Panc1 (cell line): Measurements from ENCODE around the gene PDE4C. TPM values are rescaled to one million over a fixed set of nuclear protein-coding genes. Genes with fewer than 3 reads are reported as not detected.

Source experiments
- ATAC-seq: fragments of 200-7000 bp; cut with Tn5 transposase; 2 replicates; pipeline ENCODE4 v1.9.1; 2020; ENCODE audit warnings: mild to moderate bottlenecking, moderate library complexity
- Bru-seq: library from RNA; stranded (reverse); fragments of 400-500 nt; gene quantifications from one replicate; lab custom pipeline; 2021; lab: Mats Ljungman, UMichigan
- BruChase-seq, 2 experiments: library from RNA; stranded (reverse); fragments of 400-500 nt; gene quantifications; one replicate each; lab custom pipeline; 2021; lab: Mats Ljungman, UMichigan
- BruUV-seq: library from RNA; stranded (reverse); fragments of 400-500 nt; replicated peaks from 2 replicates; lab custom pipeline; 2021; lab: Mats Ljungman, UMichigan
- CTCF ChIA-PET: fragments of 300-600 bp; sonication (Branson Sonifier 250); formaldehyde crosslinking; loops from one replicate; lab custom pipeline; 2022; ENCODE audit warnings: antibody characterized with exemption; lab: Charles Lee
- POLR2A ChIA-PET: fragments of 300-600 bp; sonication (Branson Sonifier 250); formaldehyde crosslinking; loops from one replicate; lab custom pipeline; 2022; ENCODE audit warnings: antibody characterized with exemption; lab: Charles Lee
- DNase-seq: peaks from one replicate; pipeline ENCODE4 v3.0.0-alpha.2; 2010; ENCODE audit warnings: low read depth, low spot score
- H3K27ac ChIP-seq: 2 replicates; pipeline ENCODE4 v1.5.1; 2011; ENCODE audit warnings: mild to moderate bottlenecking, low read length, inconsistent platforms
- H3K27me3 ChIP-seq: fragments of 200-500 bp; sonication (Bioruptor generic); 2 replicates; pipeline ENCODE4 v1.6.0; 2014; ENCODE audit warnings: low read length, inconsistent platforms; ENCODE audit not compliant: control insufficient read depth, insufficient read depth
- H3K36me3 ChIP-seq: fragments of 200-500 bp; sonication (Bioruptor generic); 2 replicates; pipeline ENCODE4 v1.5.1; 2014; ENCODE audit warnings: inconsistent platforms, mild to moderate bottlenecking, low read length, moderate library complexity; ENCODE audit not compliant: control insufficient read depth, insufficient read depth
- H3K4me1 ChIP-seq: 2 replicates; pipeline ENCODE4 v1.5.1; 2011; ENCODE audit warnings: inconsistent platforms, mild to moderate bottlenecking, low read length, moderate library complexity; ENCODE audit not compliant: control insufficient read depth, insufficient read depth
- H3K4me3 ChIP-seq, 2 experiments: 2 replicates each; pipeline ENCODE4 v1.5.1; 2011 to 2012; ENCODE audit warnings: low read depth in 2 of 2, low read length in 2 of 2, mild to moderate bottlenecking in 2 of 2, inconsistent platforms in 1 of 2, moderate library complexity in 1 of 2
- H3K9me3 ChIP-seq: fragments of 200-500 bp; sonication (Bioruptor generic); 2 replicates; pipeline ENCODE4 v1.5.1; 2014; ENCODE audit warnings: low read depth, mild to moderate bottlenecking, inconsistent platforms, low read length, moderate library complexity; ENCODE audit not compliant: control insufficient read depth, insufficient read depth
- CTCF ChIP-seq: fragments of 450-650 bp; IDR thresholded peaks from 2 replicates; pipeline ENCODE4 v1.5.1; 2017; ENCODE audit warnings: mild to moderate bottlenecking
- POLR2AphosphoS5 ChIP-seq: IDR thresholded peaks from 2 replicates; pipeline ENCODE4 v1.6.1; 2012; ENCODE audit warnings: mild to moderate bottlenecking, low read depth, low read length, moderate library complexity
- REST ChIP-seq, 2 experiments: IDR thresholded peaks; 2 replicates each; pipeline ENCODE4 v1.6.1; 2011 to 2012; ENCODE audit warnings: low read depth in 2 of 2, control low read depth in 1 of 2, low read length in 1 of 2, mild to moderate bottlenecking in 1 of 2, moderate library complexity in 1 of 2; ENCODE audit not compliant: insufficient read depth in 1 of 2
- SIN3A ChIP-seq: IDR thresholded peaks from 2 replicates; pipeline ENCODE4 v1.6.1; 2012; ENCODE audit warnings: low read depth, mild to moderate bottlenecking, low read length, moderate library complexity, borderline replicate concordance; ENCODE audit not compliant: insufficient read depth
- TCF7L2 ChIP-seq: IDR thresholded peaks from 2 replicates; pipeline ENCODE4 v1.6.1; 2011; ENCODE audit warnings: mild to moderate bottlenecking, low read depth, low read length, inconsistent platforms
- in situ Hi-C: cut with HindIII; loops from 2 replicates; pipeline ENCODE4 v1.10.0; 2016; ENCODE audit warnings: low sequenced_read_pairs, low pct_unique_long_range_greater_than_20kb
- intact Hi-C: fragments of 100-400 bp; cut with micrococcal nuclease; formaldehyde crosslinking; loops from one replicate; pipeline ENCODE4 v1.10.0; 2022; ENCODE audit not compliant: unreplicated experiment
- long read RNA-seq: library from polyadenylated mRNA; unstranded; transcript quantifications from one replicate; pipeline ENCODE4 v2.0.0, GENCODE V29; 2021; ENCODE audit not compliant: unreplicated experiment
- polyA plus RNA-seq: library from polyadenylated mRNA; unstranded; fragments of >200 nt; gene quantifications from one replicate; pipeline ENCODE4 v1.2.1, GENCODE V29; 2012; ENCODE audit warnings: missing spikeins; ENCODE audit not compliant: insufficient read length
- total RNA-seq: library from RNA; stranded (reverse); gene quantifications from one replicate; pipeline ENCODE4 v1.2.1, GENCODE V29; 2021; ENCODE audit not compliant: unreplicated experiment

Gene PDE4C
- 0.98 TPM for total RNA-seq
- 1.6 TPM for polyA plus RNA-seq
- percentile 42 among the genes with signal in this experiment for Bru-seq, nascent RNA
- percentile 30 among the genes with signal in this experiment for BruChase-seq, experiment 1, labeled RNA remaining after a 2-hour chase
- percentile 45 among the genes with signal in this experiment for BruChase-seq, experiment 2, labeled RNA remaining after a 6-hour chase
- long read RNA-seq, partial matches to known transcripts: 0 of 3 reads
- long read RNA-seq, other reads (novel, unspliced or antisense): 3 of 3 reads

GRCh38 chr19:18225702-18226468 is at the start of gene PDE4C:
TSS of gene PDE4C (minus strand) at chr19:18226438. CDS start at chr19:18226415, 23 bp downstream.
- no peak for TF ChIP-seq SIN3A
- TF ChIP-seq POLR2AphosphoS5: no peak
- no peak for TF ChIP-seq REST (IDR thresholded peaks at IDR 0.05; ENCODE audit: insufficient read depth in 1 of 2, low read depth in 2 of 2, low read length in 1 of 2)
- TF ChIP-seq TCF7L2: no peak
- no peak for TF ChIP-seq CTCF
- ChIA-PET CTCF (interaction anchor here (0.5 to 0.6 kb wide), 3 partner anchors 44 to 346 kb away, joined by 3 to 4 read pairs (median 4); no protein-coding TSS in a partner anchor), POLR2A (no interaction called here)
- Histone ChIP-seq H3K9me3 (no peaks in the 10 kb centered on the region), H3K4me1 (no peaks in the 10 kb centered on the region; the same call in 1 of the 2 replicates), H3K4me3 (no peak within 1 kb of the TSS), H3K36me3 (no peaks in the 10 kb centered on the region), H3K27ac (no peak within 1 kb of the TSS; the same call in 1 of the 2 replicates), H3K27me3 (no peaks in the 10 kb centered on the region)
- ATAC-seq (no peak; the same call in 1 of the 2 replicates), DNase-seq (no peak)
- intact Hi-C loops (no loop called here), in situ Hi-C loops (no loop called here)
- BruUV-seq: no TSS peak

DNA sequence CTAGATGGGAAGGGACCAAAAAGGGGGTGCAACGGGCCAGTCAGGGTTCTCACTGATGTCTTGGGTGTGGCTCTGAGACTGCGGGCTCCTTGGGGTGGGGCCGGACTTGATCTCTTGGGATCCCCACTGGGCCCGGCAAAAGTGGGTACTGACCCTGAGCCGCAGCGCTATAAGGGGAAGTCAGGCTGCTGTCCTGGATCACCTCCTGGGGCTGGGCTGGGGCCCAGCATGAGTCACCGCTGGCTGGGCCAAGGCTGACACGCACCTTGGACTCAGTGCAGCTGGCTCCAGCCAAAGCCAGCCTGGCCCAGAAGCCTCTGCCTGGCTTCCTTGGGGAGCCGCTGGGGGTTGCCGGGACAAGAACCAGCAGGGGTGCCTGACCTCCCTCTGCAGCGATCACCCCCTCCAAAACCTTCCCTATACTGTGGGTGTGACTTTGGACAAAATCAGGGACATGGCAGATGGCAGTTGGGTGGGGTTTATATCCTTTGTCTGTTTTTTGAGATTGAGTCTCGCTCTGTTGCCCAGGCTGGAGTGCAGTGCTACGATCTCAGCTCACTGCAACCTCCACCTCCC is 48.6 kb upstream of the PDE4C start:
- H3K9me3 ChIP-seq: no peaks in the 10 kb centered on the region
- peak; percentile 66; the same call in 1 of the 2 replicates for TF ChIP-seq POLR2AphosphoS5
- no peak for TF ChIP-seq TCF7L2
- no TSS peak for BruUV-seq
- H3K27me3 ChIP-seq: no peaks in the 10 kb centered on the region
- peak; percentile 88 for ATAC-seq
- no peaks in the 10 kb centered on the region; the same call in 1 of the 2 replicates for H3K36me3 ChIP-seq
- intact Hi-C loops (no loop called here), in situ Hi-C loops (no loop called here)
- peak overlapping the region; percentile 88 for H3K27ac ChIP-seq
- H3K4me3 ChIP-seq: peak overlapping the region in 1 of 2 experiments; percentile 11; a peak in 1 of 4 replicates
- ChIA-PET POLR2A (interaction anchor here (0.6 to 0.9 kb wide), 4 partner anchors 29 to 280 kb away, joined by 3 to 9 read pairs (median 3); no protein-coding TSS in a partner anchor), CTCF (interaction anchor here (1.2 kb wide), 1 partner anchor 54 kb away, joined by 4 read pairs; no protein-coding TSS in a partner anchor)
- peaks cover 37% of the 10 kb centered on the region for H3K4me1 ChIP-seq
- DNase-seq: no peak
